Measurements from ENCODE around the gene EMILIN1.

GRCh38 chr2:27079233-27080139 is 1.1 kb downstream of the EMILIN1 start:
- no peak for TF ChIP-seq EZH2 (IDR thresholded peaks at IDR 0.05; ENCODE audit: borderline replicate concordance, insufficient read depth, low read depth, low read length, poor library complexity, severe bottlenecking)
- TF ChIP-seq CTCF (IDR thresholded peaks at IDR 0.05) = no peak
